Uterus (tissue), 2 donors: Measurements from ENCODE around the gene WNT7A.

Experiments used
- CTCF ChIP-seq, 4 experiments: fragments of 200-600 bp in 2 of 4; fragments of 450-650 bp in 2 of 4; sonication (generic) in 2 of 4; IDR thresholded peaks; one replicate each; pipeline ENCODE4 v1.5.1; 2016 to 2019; ENCODE audit warnings: antibody characterized with exemption in 4 of 4, mild to moderate bottlenecking in 2 of 4, moderate library complexity in 1 of 4
- POLR2A ChIP-seq, 2 donors: fragments of 450-650 bp; IDR thresholded peaks; one replicate each; pipeline ENCODE4 v1.6.1; 2016; ENCODE audit warnings: antibody characterized with exemption in 2 of 2, mild to moderate bottlenecking in 1 of 2, moderate library complexity in 1 of 2

GRCh38 chr3:13850161-13850945 lies 29.5 kb downstream of the WNT7A start:
- TF ChIP-seq CTCF (IDR thresholded peaks at IDR 0.05) (no peak), POLR2A (IDR thresholded peaks at IDR 0.05) (no peak)
